NOMO-1 (cell line): ENCODE measurements around the gene INAFM2.

Experiments used
- DNase-seq, 2 experiments: peaks; one replicate each; lab custom pipeline; 2025; ENCODE audit not compliant: unreplicated experiment in 2 of 2; lab: John Stamatoyannopoulos, UW

The INAFM2 gene

GRCh38 chr15:40340740-40341400, 17.4 kb downstream of the INAFM2 start, which contains the start of gene CCDC9B:
Gene CCDC9B, minus strand, starts transcription at chr15:40340939. Its CDS starts 120 bp downstream, at chr15:40340819.
- DNase-seq: peak; percentile 26 to 35

- DNase-seq: no peak
These were observed 19.2 kb downstream of the INAFM2 start for GRCh38 chr15:40342416-40343320.

GRCh38 chr15:40343512-40343911, 20.0 kb downstream of the INAFM2 start:
- no peak for DNase-seq

- no peak for DNase-seq
These were observed 20.7 kb downstream of the INAFM2 start for GRCh38 chr15:40344217-40344616.

- DNase-seq: peak; percentile 64 to 79
These were observed 21.2 kb downstream of the INAFM2 start for GRCh38 chr15:40344631-40345120.

- no peak for DNase-seq
These were observed 21.9 kb downstream of the INAFM2 start for GRCh38 chr15:40345225-40345866.

GRCh38 chr15:40345867-40346578, 22.5 kb downstream of the INAFM2 start:
- DNase-seq: no peak

- no peak for DNase-seq
These were observed 23.4 kb downstream of the INAFM2 start for GRCh38 chr15:40346579-40347558.

- DNase-seq: no peak
These were observed 24.3 kb downstream of the INAFM2 start for GRCh38 chr15:40347559-40348473.

- DNase-seq: no peak
These were observed 25.0 kb downstream of the INAFM2 start for GRCh38 chr15:40348474-40348870.

- no peak for DNase-seq
These were observed 25.7 kb downstream of the INAFM2 start for GRCh38 chr15:40349163-40349562.

- no peak for DNase-seq
These were observed 28.9 kb downstream of the INAFM2 start for GRCh38 chr15:40352281-40352901.

GRCh38 chr15:40353697-40354096, 30.2 kb downstream of the INAFM2 start:
- DNase-seq: no peak

- peak in 1 of 2 experiments; percentile 30 for DNase-seq
These were observed 31.1 kb downstream of the INAFM2 start for GRCh38 chr15:40354408-40355171.

GRCh38 chr15:40355976-40356585, 32.6 kb downstream of the INAFM2 start:
- DNase-seq: no peak

- no peak for DNase-seq
These were observed 33.8 kb downstream of the INAFM2 start for GRCh38 chr15:40357246-40357645.
